Activated T-cell treated with anti-CD3 and anti-CD28 coated beads for 24 hours (primary cell): ENCODE results near the gene EFL1.
"Not testable (repeated sequence)": the region's sequence is repeated elsewhere in the genome, so short reads cannot be mapped to it uniquely, and the experiment has no call there.

ENCODE experiments used
- DNase-seq: peaks from one replicate; pipeline ENCODE4 v3.0.0-alpha.2; 2020; ENCODE audit warnings: low read depth

EFL1 gene

DNA sequence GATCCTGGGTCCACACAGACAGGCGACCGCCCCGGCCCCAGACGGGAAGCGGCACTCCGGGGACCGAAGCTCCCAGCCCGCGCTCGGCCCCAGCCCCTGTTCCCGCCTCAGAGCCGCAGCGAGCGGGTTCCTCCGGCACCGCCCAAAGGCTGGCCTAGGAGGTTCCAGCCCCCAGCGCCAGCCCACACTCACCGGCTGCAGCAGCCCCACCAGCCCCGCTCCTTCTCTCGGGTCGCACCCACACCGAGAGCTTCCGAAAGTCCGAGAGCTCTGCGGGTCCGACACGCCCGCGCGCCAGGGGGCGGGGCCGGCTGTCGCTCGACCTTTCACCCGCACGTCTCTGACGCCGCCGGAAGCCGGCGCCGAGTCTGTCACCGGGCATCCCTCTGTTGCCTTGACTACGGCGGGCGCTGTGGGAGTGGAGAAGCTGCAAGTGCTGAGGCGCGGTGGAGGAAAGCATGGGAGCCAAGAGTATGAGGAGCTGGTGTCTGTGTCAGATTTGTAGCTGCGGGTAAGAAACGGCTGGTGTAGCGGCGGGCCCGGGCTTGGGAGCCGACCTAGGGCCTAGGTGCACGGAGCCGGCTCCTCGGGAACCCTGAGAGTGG lies at the start of gene EFL1, which contains the start of gene SAXO2:
TSS of gene EFL1 (minus strand) at position 313 of the 605 bp plus-strand sequence. CDS start 956 bp downstream, outside the sequence.
TSS of gene SAXO2 (plus strand) at position 397 of the 605 bp plus-strand sequence. CDS start at position 459, 62 bp downstream.
- DNase-seq, result peak; percentile 91

DNA sequence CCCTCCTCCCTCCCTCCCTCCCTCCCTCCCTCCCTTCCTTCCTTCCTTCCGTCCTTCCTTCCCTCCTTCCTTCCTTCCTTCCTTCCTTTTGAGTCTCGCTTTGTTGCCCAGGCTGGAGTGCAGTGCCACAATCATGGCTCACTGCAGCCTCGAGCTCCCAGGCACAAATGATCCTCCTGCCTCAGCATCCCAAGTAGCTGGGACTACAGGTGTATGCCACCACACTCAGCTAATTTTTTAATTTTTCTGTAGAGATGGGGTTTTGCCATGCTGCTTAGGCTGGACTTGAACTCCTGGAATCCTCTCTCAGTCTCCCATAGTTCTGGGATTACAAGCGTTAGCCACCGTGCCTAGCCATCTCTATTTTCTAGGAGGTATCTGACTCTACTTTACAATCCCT lies 48.8 kb upstream of the EFL1 start:
- not testable (repeated sequence) for DNase-seq

DNA sequence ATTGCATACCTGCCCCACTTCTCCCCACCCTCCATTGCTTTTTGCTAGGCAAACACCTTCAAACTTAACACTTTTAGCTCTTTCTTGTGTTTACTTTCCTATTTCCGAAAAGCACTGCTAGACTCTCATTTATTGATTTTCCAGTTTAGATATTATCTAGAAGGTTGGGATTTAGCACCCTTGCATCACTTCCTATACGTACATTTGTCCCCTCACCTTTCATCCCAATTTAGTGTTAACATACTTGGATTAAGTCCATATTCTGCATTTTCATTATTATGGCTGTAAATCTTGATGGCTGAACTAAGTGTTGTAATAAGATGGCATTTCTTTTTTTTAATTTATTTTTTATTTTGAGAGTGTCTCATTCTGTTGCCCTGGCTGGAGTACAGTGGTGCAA lies 47.3 kb upstream of the EFL1 start:
- no peak for DNase-seq

DNA sequence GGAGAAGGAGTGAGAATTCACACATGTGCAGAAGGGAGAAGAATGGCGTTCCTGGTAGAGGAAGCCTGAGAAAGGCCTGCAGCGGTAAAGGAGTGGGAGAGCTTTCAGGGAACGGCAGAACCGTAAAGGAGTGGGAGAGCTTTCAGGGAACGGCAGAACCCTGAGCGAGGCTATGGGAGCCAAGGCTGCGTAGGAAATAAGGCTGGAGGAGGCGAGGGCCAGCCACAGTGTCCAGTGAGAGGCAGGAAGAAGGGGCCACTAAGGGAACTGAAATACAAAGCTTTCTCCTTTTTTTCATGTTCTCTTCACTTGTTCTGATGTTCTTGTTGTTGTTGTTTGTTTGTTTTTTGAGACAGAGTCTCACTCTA lies 45.2 kb upstream of the EFL1 start:
- DNase-seq, result no peak

DNA sequence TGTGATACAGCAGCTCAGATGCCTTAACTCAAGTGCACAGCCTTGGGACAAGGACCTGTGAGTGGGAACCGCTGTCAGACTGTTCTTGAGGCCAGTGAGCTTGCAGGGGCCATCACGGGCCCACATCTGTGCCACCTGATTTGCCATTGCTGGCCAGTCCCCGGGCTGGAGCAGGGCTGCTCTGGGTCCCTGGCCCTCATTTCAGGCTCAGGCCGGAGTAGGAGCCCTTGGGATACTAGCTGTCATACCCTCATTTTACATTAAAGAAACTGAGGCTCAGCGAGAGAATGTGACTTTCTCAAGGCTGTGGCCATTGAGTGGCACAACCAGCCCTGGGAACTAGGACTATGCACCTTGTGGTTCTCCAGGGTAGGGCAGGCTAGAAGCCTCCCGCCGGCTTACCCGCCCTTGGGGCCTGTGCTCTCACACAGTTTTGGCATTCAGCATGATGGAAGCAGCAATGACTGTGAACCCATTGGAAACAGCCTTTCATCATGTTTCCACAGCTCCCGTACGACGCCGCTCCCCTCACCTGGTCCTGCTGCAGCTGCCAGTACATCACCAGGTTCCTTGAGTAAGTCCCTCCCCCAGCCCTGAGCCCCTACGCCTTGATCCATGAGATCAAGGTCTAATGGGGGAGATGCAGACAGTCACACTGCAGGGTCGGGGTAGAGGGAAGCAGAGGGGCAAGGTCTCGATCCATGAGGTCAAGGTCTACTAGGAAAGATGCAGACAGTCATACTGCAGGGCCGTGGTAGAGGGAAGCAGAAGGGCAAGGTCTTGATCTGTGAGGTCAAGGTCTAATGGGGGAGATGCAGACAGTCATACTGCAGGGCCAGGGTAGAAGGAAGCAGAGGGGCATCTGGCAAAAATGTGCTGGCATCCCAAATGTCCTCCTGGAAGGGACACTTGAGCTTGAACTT lies 44.5 kb upstream of the EFL1 start:
- DNase-seq, result no peak

DNA sequence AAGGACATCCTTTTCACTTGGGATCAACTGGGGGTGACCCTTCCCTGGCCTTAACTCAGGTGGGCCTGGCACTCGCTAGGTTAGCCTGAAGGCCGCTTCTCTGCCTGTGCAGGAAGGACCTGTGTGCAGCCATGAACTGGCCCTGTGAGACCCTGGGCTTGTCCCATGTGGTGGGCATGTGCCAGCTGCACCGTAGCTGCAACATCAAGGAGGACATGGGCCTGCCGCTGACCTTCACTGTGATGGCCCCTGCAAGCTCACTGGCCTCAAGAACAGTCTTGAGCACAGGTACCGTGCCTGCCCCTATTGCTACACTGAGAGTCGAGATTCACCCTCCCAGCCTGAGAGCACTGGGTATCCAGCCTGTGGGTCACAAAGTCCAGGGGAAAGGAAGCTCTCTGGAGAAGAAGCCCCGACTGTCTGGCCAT lies 43.1 kb upstream of the EFL1 start:
- no peak for DNase-seq

DNA sequence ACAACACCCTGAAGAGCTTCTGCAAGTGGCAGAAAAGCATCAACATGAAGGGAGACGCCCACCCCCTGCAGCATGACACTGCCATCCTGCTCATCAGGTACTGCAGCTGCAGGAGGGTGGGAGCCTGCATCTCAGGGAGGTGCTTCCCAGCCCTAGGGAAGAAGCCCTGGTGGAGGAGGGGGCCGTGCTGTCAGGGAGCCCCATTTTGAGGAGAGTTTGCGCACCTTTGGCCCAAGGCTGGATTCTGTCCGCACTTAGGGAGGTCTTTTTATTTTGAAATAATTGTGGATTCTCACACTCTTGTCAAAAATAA lies 42.2 kb upstream of the EFL1 start:
- DNase-seq, result no peak

DNA sequence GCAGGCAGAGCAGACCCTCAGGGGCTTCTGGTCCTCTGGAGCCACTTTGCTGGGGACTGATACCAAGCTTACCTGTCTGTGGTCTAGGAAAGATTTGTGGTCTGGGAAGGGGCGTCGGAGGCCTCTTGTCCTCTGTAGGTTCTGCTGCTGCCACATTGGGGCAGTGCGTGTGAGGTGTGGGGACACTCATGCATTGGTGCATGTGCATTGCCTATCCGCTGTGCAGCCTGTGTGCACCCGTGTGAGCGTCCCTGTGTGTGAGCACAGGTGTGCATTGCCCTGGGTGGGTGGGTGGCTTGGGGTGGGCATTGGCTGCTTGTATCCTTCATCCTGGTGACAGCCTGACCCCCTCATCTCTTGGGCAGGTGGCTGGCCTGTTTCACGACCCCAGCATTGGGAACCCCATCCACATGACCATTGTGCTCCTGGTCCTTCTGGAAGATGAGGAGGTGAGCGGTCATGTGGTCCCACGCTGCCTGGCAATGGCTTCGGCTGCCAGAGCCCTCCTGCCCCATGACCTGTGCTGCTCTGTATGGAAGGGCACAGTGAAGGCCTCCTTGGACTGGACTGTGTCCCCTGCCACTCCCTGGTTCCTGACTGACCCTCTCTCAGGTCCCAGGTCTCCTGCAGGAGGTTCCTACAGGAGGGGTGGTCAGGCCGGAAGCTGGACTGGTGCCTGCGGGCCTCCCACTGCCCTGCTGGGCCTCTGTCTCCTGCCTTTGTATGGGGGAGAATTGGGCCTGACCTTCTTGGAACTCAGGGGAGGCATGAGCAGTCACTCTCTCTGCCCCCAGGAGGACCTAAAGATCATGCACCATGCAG lies 41.6 kb upstream of the EFL1 start:
- DNase-seq, result no peak

DNA sequence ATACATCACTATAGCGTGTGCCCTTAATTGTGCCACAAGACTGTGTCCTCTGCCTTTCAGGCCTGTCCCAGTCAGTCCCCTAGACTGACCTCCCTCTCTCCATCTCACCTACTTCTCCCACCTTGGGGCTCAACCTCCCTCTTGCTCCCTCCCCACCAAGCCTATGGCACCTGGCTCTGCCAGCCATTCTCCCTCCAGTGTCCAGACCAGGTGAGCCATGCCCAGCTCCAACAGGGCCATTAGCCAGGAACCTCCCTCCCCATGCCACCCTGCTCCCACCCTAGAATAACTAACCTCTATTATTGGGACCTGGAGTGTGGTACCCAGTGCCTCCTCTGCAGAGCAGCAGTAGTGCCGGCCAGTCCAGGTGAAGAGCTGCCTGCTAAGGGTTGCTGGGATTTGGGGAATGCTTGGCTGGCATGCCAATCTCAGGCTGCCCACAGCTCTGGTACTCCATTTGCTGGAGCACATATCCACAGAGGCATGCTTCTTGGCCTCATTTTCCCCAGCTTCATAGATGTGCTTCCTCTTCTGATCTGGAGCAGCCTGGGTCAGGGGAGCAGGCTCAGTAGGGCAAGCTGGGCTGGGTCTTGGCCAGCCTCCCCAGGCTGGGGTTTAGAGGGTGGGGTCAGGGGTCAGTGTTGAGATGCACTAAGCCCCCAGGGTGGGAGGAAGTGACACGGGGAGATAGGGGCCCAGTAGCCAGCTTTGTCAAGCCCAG lies 38.9 kb upstream of the EFL1 start:
- no peak for DNase-seq

DNA sequence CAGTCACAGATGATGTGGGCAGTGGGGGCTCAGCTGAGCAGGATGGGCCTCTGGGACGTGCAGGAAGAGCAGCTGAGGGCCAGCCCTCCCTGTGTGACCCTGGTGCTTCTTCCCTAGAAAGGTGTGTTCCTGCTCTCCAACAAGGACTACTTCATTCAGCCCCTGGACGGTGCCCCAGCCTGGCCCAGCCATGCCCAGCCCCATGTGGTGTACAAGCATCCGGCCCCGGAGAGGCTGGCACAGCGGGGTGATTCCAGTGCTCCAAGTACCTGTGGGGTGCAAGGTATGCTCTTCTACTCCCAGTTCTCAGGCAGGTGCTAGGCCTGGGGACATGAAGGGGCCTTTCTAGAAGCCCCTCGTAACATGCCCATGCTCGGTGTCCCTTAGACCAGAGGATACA lies 38.3 kb upstream of the EFL1 start:
- no peak for DNase-seq

DNA sequence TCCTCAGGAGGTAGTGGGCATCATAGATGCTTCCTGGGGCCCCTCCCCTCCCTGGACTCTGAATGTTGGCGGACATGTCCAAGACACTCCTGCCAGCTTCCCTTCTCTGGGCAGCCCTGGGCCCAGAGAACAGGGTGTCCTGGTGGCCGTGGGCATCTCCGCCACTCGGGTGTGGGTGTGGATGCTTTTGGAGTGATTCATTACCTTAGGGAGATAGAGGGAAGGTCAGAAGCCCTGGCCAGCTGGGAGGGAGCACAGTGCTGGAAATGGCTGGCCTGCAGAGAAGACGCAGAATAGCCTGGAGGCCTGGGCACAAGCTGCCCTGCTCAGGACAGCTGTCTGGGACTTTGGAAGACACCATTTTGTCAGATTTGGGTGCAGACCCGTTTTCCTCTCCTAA lies 37.8 kb upstream of the EFL1 start:
- not testable (repeated sequence) for DNase-seq

DNA sequence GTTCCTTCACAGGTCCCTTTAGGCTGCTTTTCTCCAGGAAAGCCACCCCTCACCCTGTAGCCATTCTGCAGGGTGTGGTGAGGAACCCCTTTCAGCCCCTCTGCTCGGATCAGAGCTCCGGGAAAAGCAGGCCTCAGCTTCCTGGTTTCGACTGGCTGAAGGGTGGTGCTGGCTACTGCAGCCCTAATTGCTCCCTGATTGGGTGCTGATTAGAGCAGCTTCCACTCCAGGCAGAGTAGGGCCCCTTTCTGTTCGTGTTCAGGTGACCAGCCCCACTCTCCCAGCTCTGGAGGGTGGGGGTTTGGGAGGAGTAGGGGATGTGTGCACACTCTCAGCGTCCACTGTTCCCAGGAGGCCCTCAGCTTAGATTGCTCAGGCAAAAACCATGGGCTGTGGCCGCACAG lies 37.0 kb upstream of the EFL1 start:
- DNase-seq, result not testable (repeated sequence)

DNA sequence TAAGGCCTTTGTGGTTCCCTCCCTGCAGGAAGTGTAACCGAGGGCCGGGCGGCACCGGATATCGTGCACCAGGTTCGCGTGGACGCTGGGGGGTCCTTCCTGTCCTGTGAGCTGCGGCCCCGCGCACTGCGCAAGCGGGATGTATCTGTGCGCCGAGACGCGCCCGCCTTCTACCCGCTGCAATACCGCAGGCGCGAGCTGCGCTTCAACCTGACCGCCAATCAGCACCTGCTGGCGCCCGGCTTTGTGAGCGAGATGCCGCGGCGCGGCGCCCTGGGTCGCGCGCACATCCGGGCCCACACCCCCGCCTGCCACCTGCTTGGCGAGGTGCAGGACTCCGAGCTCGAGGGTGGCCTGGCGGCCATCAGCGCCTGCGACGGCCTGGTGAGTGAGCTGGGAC lies 36.0 kb upstream of the EFL1 start:
- peak; percentile 26 for DNase-seq

DNA sequence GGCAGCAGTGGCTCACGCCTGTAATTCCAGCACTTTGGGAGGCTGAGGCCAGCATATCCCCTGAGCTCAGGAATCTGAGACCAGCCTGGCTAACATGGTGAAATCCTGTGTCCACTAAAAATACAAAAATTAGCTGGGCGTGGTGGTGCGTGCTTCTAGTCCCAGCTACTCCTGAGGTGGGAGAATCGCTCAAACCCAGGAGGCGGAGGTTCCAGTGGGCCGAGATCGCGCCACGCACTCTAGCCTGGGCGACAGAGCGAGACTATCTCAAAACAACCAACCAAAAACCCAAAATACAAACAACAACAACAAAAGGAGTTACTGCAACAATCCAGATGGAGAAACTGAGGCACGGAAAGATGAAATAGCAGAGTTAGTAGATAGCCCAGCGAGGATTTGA lies 35.5 kb upstream of the EFL1 start:
- no peak for DNase-seq

DNA sequence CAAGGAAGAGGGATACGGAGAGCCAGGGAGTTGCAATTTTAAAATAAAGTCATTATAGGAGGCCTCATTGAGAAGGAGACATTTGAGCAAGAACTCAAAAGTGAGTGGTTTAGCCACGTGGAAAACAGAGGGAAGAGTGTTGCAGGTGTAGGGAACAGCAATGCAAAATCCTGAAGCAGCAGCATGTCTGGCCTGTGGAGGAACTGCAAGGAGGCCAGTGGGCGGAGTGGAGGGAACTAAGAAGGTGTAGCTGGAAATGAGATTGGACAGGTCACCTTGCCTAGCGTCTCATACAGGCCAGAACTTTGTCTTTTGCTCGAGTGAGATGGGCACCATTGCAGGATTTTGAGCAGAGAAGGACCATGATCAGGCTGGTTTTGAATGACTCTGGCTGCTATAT lies 35.0 kb upstream of the EFL1 start:
- DNase-seq, result no peak

DNA sequence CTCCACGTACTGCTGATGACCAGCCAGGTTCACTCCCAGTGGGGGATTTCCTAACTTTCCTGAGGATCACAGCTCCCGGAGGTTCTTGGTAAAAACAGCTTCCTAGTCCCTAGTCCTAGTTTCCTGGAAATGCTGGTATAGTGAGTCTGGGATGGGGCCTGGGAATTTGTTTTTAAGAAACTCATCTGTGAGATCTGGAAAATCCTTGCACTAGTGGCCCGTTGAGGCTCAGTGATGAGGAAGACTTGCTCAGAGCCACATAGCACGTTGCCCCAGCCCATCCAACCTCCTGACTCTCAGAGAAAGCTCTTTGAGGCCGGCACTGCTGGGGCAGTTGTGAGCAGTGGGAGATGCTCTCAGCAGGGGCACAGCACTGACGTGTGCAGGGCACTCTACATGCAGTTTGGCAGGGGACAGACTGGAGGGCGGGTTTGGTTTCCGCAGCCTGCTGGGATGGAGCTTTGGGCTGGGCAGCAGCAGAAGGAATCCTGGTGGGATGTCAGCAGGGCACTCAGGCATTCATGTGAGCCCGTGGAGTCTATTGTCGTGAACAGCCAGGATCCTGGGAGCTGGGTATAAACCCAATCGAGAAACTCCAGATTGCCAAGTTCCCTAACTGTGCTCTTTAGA lies 31.6 kb upstream of the EFL1 start:
- DNase-seq, result no peak

DNA sequence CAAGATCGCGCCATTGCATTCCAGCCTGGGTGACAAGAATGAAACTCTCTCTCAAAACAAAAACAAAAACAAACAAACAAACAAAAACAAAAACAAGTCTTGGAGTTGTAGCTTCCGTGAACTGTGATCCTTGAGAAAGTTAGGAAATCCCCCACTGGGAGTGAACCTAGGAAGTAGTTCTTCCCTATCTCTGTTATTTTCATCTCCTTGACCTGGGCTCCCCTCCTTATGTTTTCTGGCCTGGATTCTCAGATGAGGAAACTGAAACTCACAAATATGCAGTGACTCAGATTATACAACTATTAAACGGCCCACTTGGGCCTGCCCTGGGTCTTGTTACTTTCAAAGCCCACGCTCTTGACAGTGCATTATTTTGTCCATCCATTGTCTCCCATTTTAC lies 29.7 kb upstream of the EFL1 start:
- DNase-seq, result no peak

DNA sequence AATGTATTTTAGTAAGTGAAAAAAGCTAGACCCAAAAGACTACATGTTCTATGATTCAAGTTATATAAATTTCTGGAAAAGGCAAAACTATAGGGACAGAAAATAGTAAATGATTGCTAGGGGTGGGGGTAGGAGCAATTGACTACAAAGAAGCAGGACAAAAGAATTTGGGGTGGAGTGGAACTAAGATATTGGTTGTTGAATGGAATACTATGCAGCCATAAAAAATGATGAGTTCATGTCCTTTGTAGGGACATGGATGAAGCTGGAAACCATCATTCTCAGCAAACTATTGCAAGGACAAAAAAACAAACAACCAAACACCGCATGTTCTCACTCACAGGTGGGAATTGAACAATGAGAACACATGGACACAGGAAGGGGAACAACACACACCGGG lies 25.7 kb upstream of the EFL1 start:
- not testable (repeated sequence) for DNase-seq

DNA sequence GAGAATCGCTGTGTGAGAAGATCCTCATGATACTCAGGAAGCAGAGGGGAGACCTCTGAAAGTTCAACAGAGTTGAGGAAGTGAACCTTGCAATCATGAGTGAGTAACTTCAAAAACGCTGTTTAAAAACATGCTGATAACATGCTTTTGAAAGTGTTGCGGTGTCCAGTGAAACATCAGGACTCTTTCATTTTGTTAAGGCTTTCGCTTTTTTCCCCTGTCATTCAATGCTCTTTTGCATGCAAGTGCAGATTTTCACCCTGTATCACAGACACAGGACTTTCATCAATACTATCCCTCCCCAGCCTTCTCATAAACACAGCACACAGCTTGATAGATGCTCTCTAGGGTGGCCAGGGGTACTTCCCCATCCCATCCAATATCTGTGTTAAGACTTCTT lies 23.9 kb upstream of the EFL1 start:
- not testable (repeated sequence) for DNase-seq

DNA sequence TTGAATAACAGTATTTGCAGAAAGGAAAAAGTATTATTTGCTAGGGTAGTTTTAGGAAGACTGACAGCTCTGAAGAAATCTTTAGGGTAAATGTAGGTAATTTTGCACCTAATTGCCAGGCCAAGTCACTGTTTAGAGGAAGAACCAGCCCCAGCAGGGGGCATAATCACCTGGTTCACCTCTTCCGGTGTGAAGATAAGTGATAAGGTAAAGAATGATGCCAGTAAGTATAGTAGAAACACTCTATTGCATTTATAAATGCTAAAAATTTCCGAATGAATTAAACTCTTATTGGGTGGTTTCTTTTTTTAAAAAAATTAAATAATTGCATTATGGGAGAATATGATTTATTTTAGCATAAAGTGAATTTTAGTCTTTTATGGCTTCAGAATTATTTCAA lies 21.8 kb upstream of the EFL1 start:
- not testable (repeated sequence) for DNase-seq

DNA sequence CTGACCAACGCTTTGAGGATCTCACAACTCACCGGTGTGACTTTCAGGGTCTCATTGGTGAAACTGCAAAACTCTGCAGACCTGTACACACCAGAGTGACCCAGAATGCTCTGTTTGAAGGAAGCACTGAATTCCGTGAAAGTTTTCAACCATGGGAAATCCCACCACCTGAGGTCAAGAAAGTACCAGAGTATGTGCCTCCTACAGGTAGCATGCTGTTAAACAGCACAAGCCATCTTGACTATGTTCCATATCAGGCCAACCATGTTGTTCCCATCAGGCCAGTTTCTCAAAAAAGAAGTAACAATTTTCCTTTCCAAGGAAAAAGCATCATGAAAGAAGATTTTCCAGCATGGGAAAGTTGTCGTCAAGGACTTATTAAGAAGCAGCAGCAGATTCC lies 19.9 kb upstream of the EFL1 start:
- not testable (repeated sequence) for DNase-seq

DNA sequence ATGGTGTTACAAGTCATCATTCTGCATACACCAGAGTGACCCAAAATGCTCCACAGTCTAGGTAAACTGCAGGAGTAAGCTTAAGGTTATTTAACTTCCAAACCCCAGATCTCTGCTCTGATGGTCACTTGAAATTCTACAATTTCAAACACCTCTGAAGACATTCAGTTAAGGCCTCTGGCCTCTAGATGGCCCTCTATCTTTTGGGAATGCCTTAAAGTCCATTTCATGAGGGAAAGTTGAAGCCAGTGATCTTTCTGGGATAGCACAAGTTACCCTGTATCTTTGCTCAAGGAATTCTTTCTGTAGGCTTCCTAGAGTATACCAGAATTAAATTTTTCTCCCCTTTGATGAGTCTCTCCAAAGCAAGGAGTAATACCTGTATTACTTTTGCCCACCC lies 18.7 kb upstream of the EFL1 start:
- DNase-seq, result not testable (repeated sequence)
